ENCODE results near the gene PRF1. TPM values are rescaled to one million over a fixed set of nuclear protein-coding genes. Genes with fewer than 3 reads are reported as not detected.
"Not testable (repeated sequence)": the region's sequence is repeated elsewhere in the genome, so short reads cannot be mapped to it uniquely, and the experiment has no call there.

Gene PRF1
- total RNA-seq, 3 donors from 2014 or later (not counting 1 experiment from before 2014, with no cell fraction given) = 1,641 to 2,133 (median 1,982) TPM

DNA sequence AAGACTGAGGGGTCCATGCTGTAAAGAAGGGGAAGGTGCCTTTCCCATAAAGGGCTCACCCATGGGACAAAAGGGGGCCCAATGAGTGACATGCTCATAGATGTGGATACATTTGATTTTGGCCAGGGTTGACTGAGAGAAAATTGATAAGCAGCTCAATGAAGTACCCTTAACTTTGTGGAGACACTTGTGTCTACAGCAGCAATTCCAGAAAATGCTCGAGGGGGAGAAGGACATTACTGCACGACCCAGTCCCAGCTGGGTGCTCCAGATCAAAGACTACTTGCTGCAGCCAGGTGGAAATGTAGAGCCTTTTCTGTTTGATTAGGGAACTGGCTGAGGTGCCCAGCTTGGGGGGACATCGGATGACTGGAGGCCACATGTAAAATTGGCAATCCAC, 47.6 kb upstream of the PRF1 start:
- H3K9me3 Mint-ChIP-seq = peaks cover 0 to 3% of the 10 kb centered on the region in 2 donors
- H3K27me3 Mint-ChIP-seq (ENCODE audit: low read depth in 2 of 2) = no peaks in the 10 kb centered on the region
- Histone ChIP-seq H3K27ac (ENCODE audit: low read length) (no peak overlapping the region), H3K4me3 (ENCODE audit: low read length) (no peak overlapping the region), H3K9me3 (ENCODE audit: control insufficient read depth, insufficient read depth, low read length) (peaks cover 29% of the 10 kb centered on the region), H3K27me3 (ENCODE audit: control insufficient read depth, insufficient read depth, low read length) (no peaks in the 10 kb centered on the region), H3K36me3 (ENCODE audit: control insufficient read depth, insufficient read depth, low read length) (no peaks in the 10 kb centered on the region), H3K4me1 (ENCODE audit: control insufficient read depth, insufficient read depth, low read length) (no peaks in the 10 kb centered on the region)
- H3K4me3 Mint-ChIP-seq = no peak overlapping the region
- TF ChIP-seq, protein P1, sequence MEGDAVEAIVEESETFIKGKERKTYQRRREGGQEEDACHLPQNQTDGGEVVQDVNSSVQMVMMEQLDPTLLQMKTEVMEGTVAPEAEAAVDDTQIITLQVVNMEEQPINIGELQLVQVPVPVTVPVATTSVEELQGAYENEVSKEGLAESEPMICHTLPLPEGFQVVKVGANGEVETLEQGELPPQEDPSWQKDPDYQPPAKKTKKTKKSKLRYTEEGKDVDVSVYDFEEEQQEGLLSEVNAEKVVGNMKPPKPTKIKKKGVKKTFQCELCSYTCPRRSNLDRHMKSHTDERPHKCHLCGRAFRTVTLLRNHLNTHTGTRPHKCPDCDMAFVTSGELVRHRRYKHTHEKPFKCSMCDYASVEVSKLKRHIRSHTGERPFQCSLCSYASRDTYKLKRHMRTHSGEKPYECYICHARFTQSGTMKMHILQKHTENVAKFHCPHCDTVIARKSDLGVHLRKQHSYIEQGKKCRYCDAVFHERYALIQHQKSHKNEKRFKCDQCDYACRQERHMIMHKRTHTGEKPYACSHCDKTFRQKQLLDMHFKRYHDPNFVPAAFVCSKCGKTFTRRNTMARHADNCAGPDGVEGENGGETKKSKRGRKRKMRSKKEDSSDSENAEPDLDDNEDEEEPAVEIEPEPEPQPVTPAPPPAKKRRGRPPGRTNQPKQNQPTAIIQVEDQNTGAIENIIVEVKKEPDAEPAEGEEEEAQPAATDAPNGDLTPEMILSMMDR (IDR thresholded peaks at IDR 0.05) = no peak
- no peak overlapping the region for H3K27ac Mint-ChIP-seq
- WGBS (ENCODE audit: insufficient coverage) = 98% methylated on average over 3 of the region's 3 CpGs
- no peaks in the 10 kb centered on the region for H3K36me3 Mint-ChIP-seq
- peaks cover 0 to 5% of the 10 kb centered on the region in 2 donors for H3K4me1 Mint-ChIP-seq
- no peak for ATAC-seq
- intact Hi-C loops (cut with micrococcal nuclease) = no loop called here
- no peak for DNase-seq

DNA sequence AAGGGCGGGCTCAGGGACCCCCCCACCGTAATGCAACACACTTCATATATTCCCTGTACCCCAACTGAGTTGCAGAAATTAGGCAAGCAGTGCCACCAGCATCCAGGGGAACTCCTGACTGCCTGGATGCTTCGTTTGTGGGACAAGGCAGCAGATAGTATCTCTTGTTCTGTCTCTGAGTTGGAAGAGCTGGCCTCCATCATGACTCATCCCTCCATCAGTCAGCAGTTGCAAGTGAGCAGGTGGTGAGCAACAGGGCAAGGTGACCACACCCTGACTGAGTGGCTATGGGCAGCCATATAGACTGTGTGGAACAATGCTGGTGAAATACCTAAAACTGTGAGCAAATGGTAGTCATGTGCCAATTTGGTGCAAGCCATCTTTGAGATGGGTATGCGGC, 47.0 kb upstream of the PRF1 start:
- Mint-ChIP-seq H3K36me3 (no peaks in the 10 kb centered on the region), H3K27ac (no peak overlapping the region), H3K27me3 (ENCODE audit: low read depth in 2 of 2) (no peaks in the 10 kb centered on the region), H3K9me3 (peaks cover 0 to 3% of the 10 kb centered on the region in 2 donors), H3K4me1 (peaks cover 0 to 5% of the 10 kb centered on the region in 2 donors), H3K4me3 (no peak overlapping the region)
- H3K36me3 ChIP-seq (ENCODE audit: control insufficient read depth, insufficient read depth, low read length) = no peaks in the 10 kb centered on the region
- peaks cover 29% of the 10 kb centered on the region for H3K9me3 ChIP-seq (ENCODE audit: control insufficient read depth, insufficient read depth, low read length)
- H3K4me1 ChIP-seq (ENCODE audit: control insufficient read depth, insufficient read depth, low read length) = no peaks in the 10 kb centered on the region
- 90% methylated on average over 4 of the region's 4 CpGs for WGBS (ENCODE audit: insufficient coverage)
- H3K4me3 ChIP-seq (ENCODE audit: low read length) = no peak overlapping the region
- TF ChIP-seq, protein P1 (IDR thresholded peaks at IDR 0.05) = no peak
- H3K27ac ChIP-seq (ENCODE audit: low read length) = no peak overlapping the region
- no peaks in the 10 kb centered on the region for H3K27me3 ChIP-seq (ENCODE audit: control insufficient read depth, insufficient read depth, low read length)
- DNase-seq (no peak), ATAC-seq (no peak)
- intact Hi-C loops (cut with micrococcal nuclease) = no loop called here

DNA sequence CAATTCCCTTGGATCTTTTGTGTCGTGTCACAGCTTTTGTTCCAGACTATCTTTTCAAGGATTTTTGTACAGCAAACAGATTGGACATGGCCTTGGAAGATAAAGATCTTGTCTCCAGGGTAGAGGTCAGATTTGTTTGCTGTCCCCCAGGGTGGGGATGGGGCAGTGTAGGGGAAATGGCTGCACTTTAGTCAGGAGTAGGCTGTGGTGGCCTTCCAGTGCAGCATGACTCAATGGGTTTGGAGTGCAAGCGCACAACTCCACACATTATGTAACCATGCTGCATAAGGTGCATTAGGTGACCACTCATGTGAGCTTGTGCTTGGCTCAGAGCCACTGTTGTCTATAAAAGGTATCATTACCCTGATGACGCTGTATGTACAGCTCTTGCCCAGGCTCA, 45.9 kb upstream of the PRF1 start:
- DNase-seq (no peak), ATAC-seq (no peak)
- Histone ChIP-seq H3K4me3 (ENCODE audit: low read length) (no peak overlapping the region), H3K9me3 (ENCODE audit: control insufficient read depth, insufficient read depth, low read length) (peaks cover 29% of the 10 kb centered on the region), H3K27me3 (ENCODE audit: control insufficient read depth, insufficient read depth, low read length) (no peaks in the 10 kb centered on the region), H3K36me3 (ENCODE audit: control insufficient read depth, insufficient read depth, low read length) (no peaks in the 10 kb centered on the region), H3K4me1 (ENCODE audit: control insufficient read depth, insufficient read depth, low read length) (no peaks in the 10 kb centered on the region), H3K27ac (ENCODE audit: low read length) (no peak overlapping the region)
- H3K36me3 Mint-ChIP-seq = no peaks in the 10 kb centered on the region
- intact Hi-C loops (cut with micrococcal nuclease) = no loop called here
- H3K27ac Mint-ChIP-seq = no peak overlapping the region
- H3K27me3 Mint-ChIP-seq (ENCODE audit: low read depth in 2 of 2) = no peaks in the 10 kb centered on the region
- TF ChIP-seq, protein P1 (IDR thresholded peaks at IDR 0.05) = no peak
- peaks cover 0 to 3% of the 10 kb centered on the region in 2 donors for H3K9me3 Mint-ChIP-seq
- no peak overlapping the region for H3K4me3 Mint-ChIP-seq
- H3K4me1 Mint-ChIP-seq = peaks cover 0 to 5% of the 10 kb centered on the region in 2 donors
- WGBS (ENCODE audit: insufficient coverage) = 99% methylated on average over 3 of the region's 3 CpGs

DNA sequence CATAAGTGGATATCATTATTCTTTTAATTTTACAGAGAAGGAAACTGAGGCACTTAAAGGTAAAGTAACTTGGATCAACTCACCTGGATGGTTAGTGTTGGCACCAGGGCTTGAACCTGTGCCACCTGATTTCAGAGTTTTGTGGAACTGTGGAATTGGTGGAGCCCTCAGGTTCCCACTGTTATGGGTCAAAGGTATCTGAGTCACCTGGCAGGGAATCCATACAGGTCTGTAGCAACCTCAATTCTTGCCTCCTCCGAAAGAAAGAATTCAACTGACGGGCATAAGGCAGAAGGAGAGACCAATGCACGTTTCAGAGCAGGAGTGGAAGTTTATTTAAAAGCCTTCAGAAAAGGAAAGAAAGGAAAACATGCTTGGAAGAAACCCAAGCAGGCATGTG, 44.5 kb upstream of the PRF1 start:
- Histone ChIP-seq H3K4me3 (ENCODE audit: low read length) (no peak overlapping the region), H3K27me3 (ENCODE audit: control insufficient read depth, insufficient read depth, low read length) (no peaks in the 10 kb centered on the region), H3K36me3 (ENCODE audit: control insufficient read depth, insufficient read depth, low read length) (no peaks in the 10 kb centered on the region), H3K9me3 (ENCODE audit: control insufficient read depth, insufficient read depth, low read length) (peaks cover 26% of the 10 kb centered on the region), H3K27ac (ENCODE audit: low read length) (no peak overlapping the region), H3K4me1 (ENCODE audit: control insufficient read depth, insufficient read depth, low read length) (no peaks in the 10 kb centered on the region)
- intact Hi-C loops (cut with micrococcal nuclease) = no loop called here
- ATAC-seq (no peak), DNase-seq (no peak)
- TF ChIP-seq, protein P1 (IDR thresholded peaks at IDR 0.05) = no peak
- H3K27ac Mint-ChIP-seq = no peak overlapping the region
- WGBS (ENCODE audit: insufficient coverage) = 90% methylated on average over 3 of the region's 3 CpGs
- peaks cover 0 to 3% of the 10 kb centered on the region in 2 donors for H3K9me3 Mint-ChIP-seq
- peaks cover 0 to 5% of the 10 kb centered on the region in 2 donors for H3K4me1 Mint-ChIP-seq
- no peak overlapping the region for H3K4me3 Mint-ChIP-seq
- H3K27me3 Mint-ChIP-seq (ENCODE audit: low read depth in 2 of 2) = no peaks in the 10 kb centered on the region
- H3K36me3 Mint-ChIP-seq = no peaks in the 10 kb centered on the region

DNA sequence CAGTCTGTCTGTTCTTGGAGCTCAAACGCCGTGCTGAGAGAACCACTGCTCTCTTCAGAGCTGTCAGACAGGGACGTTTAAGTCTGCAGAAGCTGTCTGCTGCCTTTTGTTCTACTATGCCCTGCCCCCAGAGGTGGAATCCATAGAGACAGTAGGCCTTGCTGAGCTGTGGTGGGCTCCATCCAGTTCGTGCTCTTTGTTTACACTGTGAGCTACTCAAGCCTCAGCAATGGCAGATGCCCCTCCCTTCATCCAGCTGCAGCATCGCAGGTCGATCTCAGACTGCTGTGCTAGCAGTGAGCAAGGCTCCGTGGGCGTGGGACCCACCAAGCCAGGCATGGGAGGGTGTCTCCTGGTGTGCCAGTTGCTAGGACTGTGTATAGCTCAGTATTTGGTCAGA, 42.4 kb upstream of the PRF1 start:
- H3K27ac Mint-ChIP-seq; H3K36me3 Mint-ChIP-seq; H3K27me3 ChIP-seq (ENCODE audit: control insufficient read depth, insufficient read depth, low read length); H3K4me1 Mint-ChIP-seq; H3K4me1 ChIP-seq (ENCODE audit: control insufficient read depth, insufficient read depth, low read length); H3K36me3 ChIP-seq (ENCODE audit: control insufficient read depth, insufficient read depth, low read length); DNase-seq; ATAC-seq; H3K27ac ChIP-seq (ENCODE audit: low read length); H3K9me3 Mint-ChIP-seq; intact Hi-C loops (cut with micrococcal nuclease); H3K4me3 ChIP-seq (ENCODE audit: low read length); H3K4me3 Mint-ChIP-seq; H3K27me3 Mint-ChIP-seq (ENCODE audit: low read depth in 2 of 2): not testable (repeated sequence)
- H3K9me3 ChIP-seq (ENCODE audit: control insufficient read depth, insufficient read depth, low read length) = peaks cover 15% of the 10 kb centered on the region
- 84% methylated on average over 8 of the region's 8 CpGs for WGBS (ENCODE audit: insufficient coverage)

Measured in natural killer cell (primary cell).